Lower lobe of right lung (tissue), 2 donors: ENCODE results near the gene R3HDM2. TPM values are rescaled to one million over a fixed set of nuclear protein-coding genes. Genes with fewer than 3 reads are reported as not detected.

Source experiments
- ATAC-seq, 2 donors: fragments of 200-7000 bp; cut with Tn5 transposase; one replicate each; pipeline ENCODE4 v1.9.1; 2020 to 2022; ENCODE audit warnings: mild to moderate bottlenecking in 2 of 2, moderate library complexity in 2 of 2
- DNase-seq: peaks from one replicate; pipeline ENCODE4 v3.0.0-alpha.2; 2020
- H3K27ac ChIP-seq: fragments of 200-600 bp; one replicate; pipeline ENCODE4 v1.8.0; 2022
- H3K27me3 ChIP-seq: fragments of 200-600 bp; one replicate; pipeline ENCODE4 v1.8.0; 2022; ENCODE audit warnings: low read depth
- H3K36me3 ChIP-seq: fragments of 200-600 bp; one replicate; pipeline ENCODE4 v1.8.0; 2022; ENCODE audit warnings: mild to moderate bottlenecking
- H3K4me1 ChIP-seq: fragments of 200-600 bp; one replicate; pipeline ENCODE4 v1.8.0; 2022
- H3K4me3 ChIP-seq: fragments of 200-600 bp; one replicate; pipeline ENCODE4 v1.8.0; 2022; ENCODE audit warnings: mild to moderate bottlenecking
- H3K9me3 ChIP-seq: fragments of 200-600 bp; one replicate; pipeline ENCODE4 v1.8.0; 2022
- intact Hi-C: fragments of 100-400 bp; cut with DNase I; formaldehyde crosslinking; loops from one replicate; pipeline ENCODE4 v1.11.0; 2022
- total RNA-seq: library from RNA; stranded (reverse); fragmentation: NEBNext Ultra II Directional; extraction: Animal tissue kit (Norgen Biotek cat#: 25700); gene quantifications from one replicate; pipeline ENCODE4 v1.2.1, GENCODE V29; 2021
- TF ChIP-seq, protein P1 (sequence below): fragments of 200-600 bp; IDR thresholded peaks from one replicate; pipeline ENCODE4 v1.8.0; 2022; ENCODE audit warnings: antibody characterized with exemption, mild to moderate bottlenecking
- donor health status: DM: no; HTN: yes; CAD: no; lungs with severe emphysema.

R3HDM2 gene
- total RNA-seq, 1 donor from 2014 or later = 79.3 TPM

DNA sequence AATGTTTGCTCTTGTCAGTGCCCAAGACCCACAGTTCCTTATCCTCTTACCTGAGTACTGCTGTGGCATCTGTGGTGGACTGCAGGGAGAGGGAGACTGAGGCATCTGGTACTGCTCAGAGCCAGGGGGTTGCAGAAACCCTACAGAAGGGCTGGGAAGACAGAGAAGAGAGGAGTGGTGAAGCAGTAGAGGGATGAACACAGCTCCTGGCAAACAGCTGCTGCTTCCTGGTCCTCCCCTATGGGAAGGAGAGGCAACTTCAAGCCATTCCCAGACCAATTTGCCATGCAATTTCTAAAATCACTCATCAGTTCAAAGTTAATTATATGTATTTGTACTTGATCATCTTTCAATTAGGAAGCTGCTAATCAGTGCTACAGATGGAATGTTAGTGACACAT lies 164.2 kb downstream of the R3HDM2 start:
- H3K27ac ChIP-seq = no peak overlapping the region
- no peaks in the 10 kb centered on the region for H3K9me3 ChIP-seq
- DNase-seq (no peak), ATAC-seq (no peak)
- H3K4me3 ChIP-seq = no peak overlapping the region
- intact Hi-C loops = no loop called here
- H3K36me3 ChIP-seq = peaks cover 73% of the 10 kb centered on the region
- TF ChIP-seq, protein P1, sequence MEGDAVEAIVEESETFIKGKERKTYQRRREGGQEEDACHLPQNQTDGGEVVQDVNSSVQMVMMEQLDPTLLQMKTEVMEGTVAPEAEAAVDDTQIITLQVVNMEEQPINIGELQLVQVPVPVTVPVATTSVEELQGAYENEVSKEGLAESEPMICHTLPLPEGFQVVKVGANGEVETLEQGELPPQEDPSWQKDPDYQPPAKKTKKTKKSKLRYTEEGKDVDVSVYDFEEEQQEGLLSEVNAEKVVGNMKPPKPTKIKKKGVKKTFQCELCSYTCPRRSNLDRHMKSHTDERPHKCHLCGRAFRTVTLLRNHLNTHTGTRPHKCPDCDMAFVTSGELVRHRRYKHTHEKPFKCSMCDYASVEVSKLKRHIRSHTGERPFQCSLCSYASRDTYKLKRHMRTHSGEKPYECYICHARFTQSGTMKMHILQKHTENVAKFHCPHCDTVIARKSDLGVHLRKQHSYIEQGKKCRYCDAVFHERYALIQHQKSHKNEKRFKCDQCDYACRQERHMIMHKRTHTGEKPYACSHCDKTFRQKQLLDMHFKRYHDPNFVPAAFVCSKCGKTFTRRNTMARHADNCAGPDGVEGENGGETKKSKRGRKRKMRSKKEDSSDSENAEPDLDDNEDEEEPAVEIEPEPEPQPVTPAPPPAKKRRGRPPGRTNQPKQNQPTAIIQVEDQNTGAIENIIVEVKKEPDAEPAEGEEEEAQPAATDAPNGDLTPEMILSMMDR = no peak
- H3K4me1 ChIP-seq = no peaks in the 10 kb centered on the region
- no peaks in the 10 kb centered on the region for H3K27me3 ChIP-seq

DNA sequence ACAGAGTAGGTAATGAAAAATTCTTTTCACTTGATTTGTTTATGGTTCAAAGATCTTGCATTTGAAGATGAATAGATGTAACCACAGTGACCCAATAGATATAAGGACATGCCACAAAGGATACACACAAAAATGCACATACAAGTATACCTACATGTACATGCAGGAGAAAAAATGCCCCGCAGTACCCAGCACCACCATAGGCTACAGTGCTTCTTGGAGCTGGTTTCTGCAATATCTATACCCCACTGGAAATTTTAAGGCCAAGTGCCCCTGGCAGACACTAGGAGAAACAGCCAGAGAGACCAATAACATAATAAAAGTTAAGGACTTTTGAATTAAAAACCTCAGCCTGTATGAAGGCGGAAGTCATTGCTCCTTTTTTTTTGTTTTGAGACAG lies 167.7 kb downstream of the R3HDM2 start:
- intact Hi-C loops = no loop called here
- TF ChIP-seq, protein P1 = no peak
- ATAC-seq = no peak
- H3K27ac ChIP-seq = no peak overlapping the region
- H3K27me3 ChIP-seq = no peaks in the 10 kb centered on the region
- H3K4me1 ChIP-seq = no peaks in the 10 kb centered on the region
- H3K36me3 ChIP-seq = peaks cover 72% of the 10 kb centered on the region
- H3K9me3 ChIP-seq = no peaks in the 10 kb centered on the region
- no peak overlapping the region for H3K4me3 ChIP-seq
- no peak for DNase-seq

DNA sequence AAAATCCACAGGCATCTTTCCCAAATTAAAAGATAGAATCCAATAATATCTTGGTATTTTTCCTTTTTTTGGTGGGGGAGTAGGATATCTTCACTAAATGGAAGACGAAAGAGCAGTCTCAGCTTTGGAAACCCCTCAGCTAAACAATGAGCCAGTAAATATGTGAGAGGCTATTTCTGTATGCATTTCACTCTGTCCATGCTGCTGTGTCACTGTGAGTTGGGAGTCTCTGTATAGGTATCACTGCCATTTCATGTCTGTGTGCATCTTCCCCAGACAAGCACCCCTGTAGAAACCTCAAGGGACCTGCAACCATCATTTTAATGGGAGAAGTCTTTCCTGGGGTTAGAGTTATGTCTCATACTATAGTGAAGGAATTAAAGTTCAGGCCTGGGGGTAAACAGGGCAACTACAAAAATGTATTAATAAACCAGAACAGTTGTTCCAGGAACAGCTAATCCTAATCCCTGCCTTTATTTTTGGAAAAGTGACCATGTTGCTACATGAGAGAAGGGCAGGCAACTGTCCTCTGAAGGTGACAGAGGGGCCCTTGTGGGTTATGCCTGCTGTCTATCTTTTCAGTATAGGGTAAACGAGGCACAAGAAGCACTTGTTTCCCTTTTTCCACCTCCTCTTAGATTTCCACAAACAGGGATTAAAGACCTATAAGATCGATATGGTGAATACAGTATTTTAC lies 168.6 kb downstream of the R3HDM2 start:
- Histone ChIP-seq H3K4me3 (no peak overlapping the region), H3K27me3 (no peaks in the 10 kb centered on the region), H3K4me1 (no peaks in the 10 kb centered on the region), H3K9me3 (no peaks in the 10 kb centered on the region), H3K27ac (no peak overlapping the region), H3K36me3 (peaks cover 72% of the 10 kb centered on the region)
- DNase-seq (no peak), ATAC-seq (no peak)
- intact Hi-C loops = no loop called here
- TF ChIP-seq, protein P1 = no peak

DNA sequence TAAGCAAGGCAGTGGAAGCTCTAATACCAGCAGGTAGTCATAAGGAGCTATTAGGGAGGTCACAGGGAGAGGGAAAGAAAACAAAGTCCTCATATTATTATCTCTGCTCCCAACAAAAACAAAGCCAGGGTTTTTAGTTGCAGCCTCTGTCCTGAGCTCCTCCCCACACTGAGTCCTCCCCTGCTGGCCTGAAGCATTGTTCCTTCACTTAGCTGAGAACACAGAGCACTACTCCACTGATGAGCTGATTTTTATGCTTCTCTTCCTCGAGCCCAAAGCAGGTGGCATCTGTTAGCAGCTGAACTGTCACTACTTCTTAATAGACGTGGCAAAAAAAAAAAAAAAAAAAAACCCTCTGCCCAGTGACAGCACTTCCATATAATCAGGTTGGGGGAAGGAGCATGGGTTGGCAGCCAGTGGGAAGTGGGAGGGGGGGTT lies 169.4 kb downstream of the R3HDM2 start:
- no peak for ATAC-seq
- peaks cover 72% of the 10 kb centered on the region for H3K36me3 ChIP-seq
- H3K4me1 ChIP-seq = no peaks in the 10 kb centered on the region
- no peak overlapping the region for H3K4me3 ChIP-seq
- DNase-seq = no peak
- no peaks in the 10 kb centered on the region for H3K9me3 ChIP-seq
- intact Hi-C loops = no loop called here
- no peaks in the 10 kb centered on the region for H3K27me3 ChIP-seq
- TF ChIP-seq, protein P1 = no peak
- no peak overlapping the region for H3K27ac ChIP-seq

DNA sequence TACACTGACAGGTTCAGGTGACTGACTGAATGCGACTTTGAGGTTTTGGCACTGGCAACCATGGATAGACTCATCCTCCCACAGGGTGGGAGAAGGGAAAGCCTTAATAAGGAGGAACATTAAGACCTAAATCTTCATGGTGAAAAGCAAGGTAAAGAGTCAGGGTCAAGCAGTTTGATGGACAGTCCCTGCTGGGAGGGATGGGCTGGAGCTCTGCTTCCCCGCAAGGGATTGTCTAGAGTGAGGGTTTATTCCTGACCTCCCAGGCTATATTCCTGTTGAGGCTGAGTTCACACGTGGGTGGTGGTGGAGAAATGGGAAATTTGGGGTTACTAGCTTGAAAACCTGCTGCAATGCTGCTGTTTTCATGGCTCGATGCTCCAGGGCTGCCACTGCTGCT lies 170.5 kb downstream of the R3HDM2 start:
- TF ChIP-seq, protein P1 = no peak
- Histone ChIP-seq H3K27me3 (no peaks in the 10 kb centered on the region), H3K4me1 (no peaks in the 10 kb centered on the region), H3K27ac (no peak overlapping the region), H3K36me3 (peaks cover 72% of the 10 kb centered on the region), H3K4me3 (no peak overlapping the region), H3K9me3 (no peaks in the 10 kb centered on the region)
- intact Hi-C loops = no loop called here
- ATAC-seq (no peak), DNase-seq (no peak)
